Caco-2 (cell line): ENCODE measurements around the gene ZBTB43. TPM values are rescaled to one million over a fixed set of nuclear protein-coding genes. Genes with fewer than 3 reads are reported as not detected.
"Not testable (repeated sequence)": the region's sequence is repeated elsewhere in the genome, so short reads cannot be mapped to it uniquely, and the experiment has no call there.

ENCODE experiments used
- BruUV-seq: library from RNA; stranded (reverse); fragments of 400-500 nt; replicated peaks from 2 replicates; lab custom pipeline; 2021; lab: Mats Ljungman, UMichigan
- CTCF ChIA-PET: fragments of 300-600 bp; sonication (Branson Sonifier 250); formaldehyde crosslinking; loops from one replicate; lab custom pipeline; 2022; ENCODE audit warnings: antibody characterized with exemption; lab: Charles Lee
- POLR2A ChIA-PET: fragments of 300-600 bp; sonication (Branson Sonifier 250); formaldehyde crosslinking; loops from one replicate; lab custom pipeline; 2022; ENCODE audit warnings: antibody characterized with exemption; lab: Charles Lee
- DNase-seq, 2 experiments: peaks; one replicate each; pipeline versions ENCODE4 v3.0.0 to v3.0.0-alpha.2; 2020 to 2022
- H3K27me3 ChIP-seq: replicated peaks from 2 replicates; pipeline ENCODE4 v1.6.0; 2011; ENCODE audit warnings: low read length; ENCODE audit not compliant: control insufficient read depth, insufficient read depth
- H3K36me3 ChIP-seq: 2 replicates; pipeline ENCODE4 v1.5.1; 2011; ENCODE audit warnings: low read length; ENCODE audit not compliant: control insufficient read depth, insufficient read depth
- H3K4me1 ChIP-seq: fragments of 250-450 bp; sonication (Bioruptor Pico); 2 replicates; pipeline ENCODE4 v1.5.1; 2020; ENCODE audit warnings: mild to moderate bottlenecking
- H3K4me3 ChIP-seq: 2 replicates; pipeline ENCODE4 v1.5.1; 2011; ENCODE audit warnings: low read depth, mild to moderate bottlenecking, control low read depth, low read length
- H3K9me3 ChIP-seq: fragments of 250-450 bp; sonication (Bioruptor Pico); 2 replicates; pipeline ENCODE4 v1.5.1; 2020; ENCODE audit warnings: mild to moderate bottlenecking, moderate library complexity
- H3K27ac Mint-ChIP-seq: one replicate; pipeline ENCODE4 v1.8.0; 2022; ENCODE audit warnings: mixed read lengths; ENCODE audit not compliant: unreplicated experiment
- H3K27me3 Mint-ChIP-seq: one replicate; pipeline ENCODE4 v1.8.0; 2022; ENCODE audit warnings: mixed read lengths; ENCODE audit not compliant: insufficient read depth, unreplicated experiment
- H3K36me3 Mint-ChIP-seq: one replicate; pipeline ENCODE4 v1.8.0; 2022; ENCODE audit warnings: mild to moderate bottlenecking, mixed read lengths; ENCODE audit not compliant: insufficient read depth, unreplicated experiment
- H3K4me1 Mint-ChIP-seq: one replicate; pipeline ENCODE4 v1.8.0; 2022; ENCODE audit warnings: low read depth, mixed read lengths; ENCODE audit not compliant: unreplicated experiment
- H3K4me3 Mint-ChIP-seq: one replicate; pipeline ENCODE4 v1.8.0; 2022; ENCODE audit warnings: mild to moderate bottlenecking, moderate library complexity, mixed read lengths; ENCODE audit not compliant: unreplicated experiment
- H3K9me3 Mint-ChIP-seq: one replicate; pipeline ENCODE4 v1.8.0; 2022; ENCODE audit warnings: mixed read lengths; ENCODE audit not compliant: unreplicated experiment
- CTCF ChIP-seq, 2 experiments: fragments of 200-600 bp in 1 of 2; IDR thresholded peaks; 1 replicate in 1 of 2; 2 replicates in 1 of 2; pipeline versions ENCODE4 v1.5.1 to v1.8.0; 2011 to 2022; ENCODE audit warnings: antibody characterized with exemption in 1 of 2, control low read depth in 1 of 2, inconsistent platforms in 1 of 2, low read depth in 1 of 2, low read length in 1 of 2, mild to moderate bottlenecking in 1 of 2, moderate library complexity in 1 of 2; ENCODE audit not compliant: insufficient read depth in 1 of 2, severe bottlenecking in 1 of 2, unreplicated experiment in 1 of 2
- intact Hi-C: fragments of 100-400 bp; cut with micrococcal nuclease; formaldehyde crosslinking; loops from one replicate; pipeline ENCODE4 v1.10.0; 2022; ENCODE audit not compliant: unreplicated experiment
- total RNA-seq: library from RNA; stranded (reverse); gene quantifications from 2 replicates; pipeline ENCODE4 v1.2.3, GENCODE V29; 2022

The ZBTB43 gene
- total RNA-seq, 1 experiment from 2014 or later: 18.5 TPM

- peaks cover 8% of the 10 kb centered on the region for H3K27me3 Mint-ChIP-seq
- DNase-seq: no peak
- H3K27me3 ChIP-seq: no peaks in the 10 kb centered on the region
- TF ChIP-seq CTCF (IDR thresholded peaks at IDR 0.05; ENCODE audit: insufficient read depth in 1 of 2, low read depth in 1 of 2, low read length in 1 of 2, severe bottlenecking in 1 of 2, unreplicated experiment in 1 of 2): no peak
- H3K4me1 ChIP-seq: no peaks in the 10 kb centered on the region
- intact Hi-C loops: no loop called here
- H3K4me1 Mint-ChIP-seq: peaks cover 7% of the 10 kb centered on the region
- no peaks in the 10 kb centered on the region for H3K36me3 Mint-ChIP-seq
- no peaks in the 10 kb centered on the region for H3K9me3 ChIP-seq
- no peaks in the 10 kb centered on the region for H3K36me3 ChIP-seq
- no peak overlapping the region for H3K4me3 Mint-ChIP-seq
- no peak overlapping the region for H3K27ac Mint-ChIP-seq
- CTCF ChIA-PET: interaction anchor here (5.3 kb wide), 1 partner anchor 80 kb away, joined by 227 read pairs; no protein-coding TSS in a partner anchor
- POLR2A ChIA-PET: no interaction called here
- BruUV-seq: no TSS peak
- H3K9me3 Mint-ChIP-seq: no peaks in the 10 kb centered on the region
- no peak overlapping the region for H3K4me3 ChIP-seq
Observed at GRCh38 chr9:126784401-126784800, 20.4 kb upstream of the ZBTB43 start.

- H3K27ac Mint-ChIP-seq, H3K4me3 Mint-ChIP-seq, H3K36me3 Mint-ChIP-seq, H3K4me3 ChIP-seq, H3K36me3 ChIP-seq, DNase-seq, intact Hi-C loops, H3K9me3 Mint-ChIP-seq, BruUV-seq, POLR2A ChIA-PET, H3K9me3 ChIP-seq, H3K4me1 Mint-ChIP-seq, H3K27me3 ChIP-seq, H3K4me1 ChIP-seq: not testable (repeated sequence)
- peaks cover 11% of the 10 kb centered on the region for H3K27me3 Mint-ChIP-seq
- CTCF ChIA-PET: interaction anchor here (5.3 kb wide), 1 partner anchor 80 kb away, joined by 227 read pairs; no protein-coding TSS in a partner anchor
Observed at GRCh38 chr9:126784841-126785240, 20.0 kb upstream of the ZBTB43 start.

- H3K27me3 Mint-ChIP-seq: peaks cover 11% of the 10 kb centered on the region
- ChIA-PET CTCF (interaction anchor here (1.4 kb wide), 1 partner anchor 82 kb away, joined by 3 read pairs; no protein-coding TSS in a partner anchor), POLR2A (no interaction called here)
- Histone ChIP-seq H3K4me1 (peaks cover 6% of the 10 kb centered on the region; the same call in 1 of the 2 replicates), H3K9me3 (no peaks in the 10 kb centered on the region), H3K4me3 (no peak overlapping the region), H3K36me3 (no peaks in the 10 kb centered on the region), H3K27me3 (no peaks in the 10 kb centered on the region)
- peaks cover 17% of the 10 kb centered on the region for H3K4me1 Mint-ChIP-seq
- H3K4me3 Mint-ChIP-seq: no peak overlapping the region
- no peak for DNase-seq
- intact Hi-C loops: no loop called here
- no peaks in the 10 kb centered on the region for H3K36me3 Mint-ChIP-seq
- TF ChIP-seq CTCF (IDR thresholded peaks at IDR 0.05; ENCODE audit: insufficient read depth in 1 of 2, low read depth in 1 of 2, low read length in 1 of 2, severe bottlenecking in 1 of 2, unreplicated experiment in 1 of 2): no peak
- no TSS peak for BruUV-seq
- no peak overlapping the region for H3K27ac Mint-ChIP-seq
- H3K9me3 Mint-ChIP-seq: no peaks in the 10 kb centered on the region
Observed at GRCh38 chr9:126788046-126788445, 16.8 kb upstream of the ZBTB43 start.
